GM12874 (cell line): Measurements from ENCODE around the gene IL3.

Experiments
- TF ChIP-seq, protein P1 (sequence below): IDR thresholded peaks from 2 replicates; pipeline ENCODE4 v1.5.1; 2011; ENCODE audit warnings: low read depth, mild to moderate bottlenecking, control low read depth, low read length, moderate library complexity; ENCODE audit not compliant: insufficient read depth

Gene IL3

DNA sequence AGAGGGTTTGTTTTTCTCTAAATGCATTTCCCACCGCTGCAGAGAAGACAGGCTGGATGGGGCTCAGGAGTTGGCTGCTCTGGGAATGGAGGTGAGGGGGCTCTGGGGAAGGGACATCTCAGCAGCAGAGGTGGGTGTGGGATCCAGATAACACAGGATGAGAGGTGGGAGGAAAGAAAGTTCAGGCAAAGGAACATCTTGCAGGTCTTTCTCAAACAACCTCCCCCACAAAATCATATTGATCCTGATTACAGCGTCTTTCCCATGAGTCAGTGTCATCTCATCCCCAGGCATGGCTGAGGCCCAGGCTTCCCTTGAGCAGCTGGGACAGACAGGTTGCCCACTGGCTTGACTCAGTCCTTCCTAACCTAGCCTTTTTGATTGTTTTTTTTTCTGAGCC, 37.7 kb upstream of the IL3 start:
- TF ChIP-seq, protein P1, sequence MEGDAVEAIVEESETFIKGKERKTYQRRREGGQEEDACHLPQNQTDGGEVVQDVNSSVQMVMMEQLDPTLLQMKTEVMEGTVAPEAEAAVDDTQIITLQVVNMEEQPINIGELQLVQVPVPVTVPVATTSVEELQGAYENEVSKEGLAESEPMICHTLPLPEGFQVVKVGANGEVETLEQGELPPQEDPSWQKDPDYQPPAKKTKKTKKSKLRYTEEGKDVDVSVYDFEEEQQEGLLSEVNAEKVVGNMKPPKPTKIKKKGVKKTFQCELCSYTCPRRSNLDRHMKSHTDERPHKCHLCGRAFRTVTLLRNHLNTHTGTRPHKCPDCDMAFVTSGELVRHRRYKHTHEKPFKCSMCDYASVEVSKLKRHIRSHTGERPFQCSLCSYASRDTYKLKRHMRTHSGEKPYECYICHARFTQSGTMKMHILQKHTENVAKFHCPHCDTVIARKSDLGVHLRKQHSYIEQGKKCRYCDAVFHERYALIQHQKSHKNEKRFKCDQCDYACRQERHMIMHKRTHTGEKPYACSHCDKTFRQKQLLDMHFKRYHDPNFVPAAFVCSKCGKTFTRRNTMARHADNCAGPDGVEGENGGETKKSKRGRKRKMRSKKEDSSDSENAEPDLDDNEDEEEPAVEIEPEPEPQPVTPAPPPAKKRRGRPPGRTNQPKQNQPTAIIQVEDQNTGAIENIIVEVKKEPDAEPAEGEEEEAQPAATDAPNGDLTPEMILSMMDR: no peak

DNA sequence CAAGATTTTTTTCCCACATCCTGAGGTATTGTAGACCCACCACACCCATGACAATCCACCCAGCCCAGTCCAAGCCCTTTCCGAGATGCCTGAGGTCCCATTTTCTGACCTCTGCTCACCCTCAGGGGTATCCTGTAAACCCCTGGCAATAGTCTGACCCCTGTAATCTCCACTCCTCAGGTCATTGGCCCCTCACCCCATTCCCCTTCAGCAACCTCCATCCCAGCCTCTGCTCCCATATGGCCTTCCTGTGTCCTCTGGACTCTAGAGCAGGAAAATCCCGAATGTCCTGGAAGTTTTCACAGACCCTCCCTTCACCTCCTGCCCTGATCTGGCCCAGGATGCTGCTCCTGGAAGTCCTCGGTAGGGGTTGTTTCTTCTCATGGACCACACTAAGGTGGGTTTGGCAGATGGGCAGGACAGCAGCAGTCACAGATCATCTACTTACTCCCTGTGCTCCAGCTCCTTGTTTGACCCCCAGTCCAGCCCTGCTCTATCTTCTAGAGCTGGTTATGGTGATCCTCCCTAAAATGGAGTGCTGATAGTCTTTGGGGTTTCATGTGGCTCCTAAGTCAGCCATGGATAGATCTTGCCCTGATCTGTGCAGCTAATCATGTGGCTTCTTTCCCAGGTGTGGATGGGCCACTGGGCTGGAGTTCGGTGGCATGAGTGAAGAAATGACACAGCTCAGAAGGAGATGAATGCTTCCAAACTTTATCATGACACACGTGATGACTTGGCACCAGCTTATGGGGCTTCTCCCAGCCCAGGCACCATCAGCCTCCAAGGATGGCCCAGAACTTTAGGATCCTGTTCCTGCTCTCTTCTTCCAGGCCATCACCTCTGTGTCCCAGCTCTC, 37.0 kb upstream of the IL3 start:
- TF ChIP-seq, protein P1: no peak

DNA sequence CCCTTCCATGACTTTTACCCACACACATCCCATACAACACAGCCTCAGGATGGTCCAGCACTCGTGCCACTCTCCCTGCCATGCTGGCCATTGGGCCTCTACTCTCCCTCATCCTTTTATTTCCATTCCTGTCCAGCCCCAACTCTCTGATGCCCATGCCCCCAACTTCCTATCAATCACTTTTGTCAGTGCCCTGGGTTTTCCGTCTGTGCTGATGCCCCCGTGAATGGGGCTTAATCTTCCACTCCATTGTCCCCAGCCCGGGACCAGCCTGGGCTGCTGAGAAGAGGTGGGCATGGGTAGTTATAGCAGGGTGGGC, 36.4 kb upstream of the IL3 start:
- TF ChIP-seq, protein P1: no peak

DNA sequence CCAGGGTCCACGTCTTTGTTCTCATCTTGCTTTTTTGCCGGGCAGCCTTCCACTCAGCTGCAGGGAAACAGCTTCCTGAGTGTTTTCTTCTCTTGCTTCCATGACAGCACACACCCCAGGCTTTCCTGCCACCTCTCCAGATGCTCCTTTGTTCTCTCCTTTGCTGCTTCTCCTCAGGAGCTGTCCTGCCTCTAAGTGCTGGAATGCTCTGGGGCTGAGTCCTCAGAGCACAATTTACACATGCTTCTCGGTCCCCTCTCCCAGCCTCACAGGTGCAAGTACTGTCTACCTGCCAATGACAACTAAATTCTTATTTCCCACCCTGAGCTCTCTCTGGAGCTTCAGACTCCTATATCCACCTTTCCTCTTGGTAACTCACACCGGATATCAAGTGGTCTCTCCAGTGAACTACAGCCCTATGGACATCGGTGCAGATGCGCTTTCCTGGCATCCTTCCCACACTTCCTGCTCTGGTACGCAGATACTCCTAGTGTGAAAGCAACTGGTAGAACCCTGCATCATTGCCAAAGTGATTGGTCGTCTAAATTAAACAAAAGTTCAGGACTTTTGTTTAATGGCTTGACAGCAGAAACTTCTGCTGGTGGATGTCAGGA, 35.6 kb upstream of the IL3 start:
- TF ChIP-seq, protein P1: no peak

DNA sequence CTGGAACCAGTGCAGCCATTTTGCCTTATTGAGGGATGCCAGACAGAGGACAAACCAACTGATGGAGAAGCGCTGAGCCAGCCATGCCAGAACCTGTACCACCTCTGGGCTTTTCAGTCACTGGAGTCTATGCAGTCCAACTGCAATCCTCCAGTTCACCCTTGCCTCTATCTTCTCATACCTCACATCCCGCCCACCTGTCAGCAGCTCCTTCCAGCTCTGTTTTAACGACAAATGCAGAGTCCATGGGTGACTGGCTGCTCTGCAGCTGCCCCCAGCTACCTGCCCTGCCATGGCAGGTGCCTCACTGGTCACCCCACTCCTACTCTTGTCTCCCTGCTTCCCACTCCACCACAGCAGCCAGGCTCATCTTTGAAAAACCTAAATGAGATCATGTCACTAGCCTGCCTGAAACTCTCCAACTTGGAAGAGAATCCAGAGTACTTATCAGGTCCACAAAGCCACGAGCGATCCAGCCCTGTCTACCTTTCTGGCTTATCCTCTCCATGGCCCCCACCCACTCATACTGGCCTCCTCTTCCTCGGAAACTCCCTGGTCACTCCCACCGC, 35.0 kb upstream of the IL3 start:
- TF ChIP-seq, protein P1: no peak

DNA sequence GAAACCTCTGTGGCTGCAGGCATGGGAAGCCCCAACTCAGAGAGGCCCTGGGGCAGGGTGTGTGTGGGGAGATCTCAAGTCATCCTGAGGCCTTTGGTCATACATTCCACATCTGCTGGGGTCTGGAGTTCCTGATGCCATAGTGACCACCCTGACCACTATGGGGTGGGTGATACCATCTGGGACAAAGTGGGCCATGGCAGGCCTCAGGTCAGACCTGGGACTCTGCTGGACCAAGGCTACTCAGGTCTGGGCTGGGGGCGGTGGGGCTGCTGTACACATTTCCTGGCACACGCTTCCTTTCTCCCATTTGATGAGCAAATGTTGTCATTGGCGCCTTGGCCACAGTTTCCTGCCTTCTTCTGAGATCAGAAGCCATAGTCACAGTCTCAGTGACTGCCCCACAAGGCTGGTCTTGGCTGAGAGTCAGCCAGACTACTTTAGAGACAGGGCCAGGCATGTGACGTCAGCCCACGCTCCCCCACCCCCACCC, 33.9 kb upstream of the IL3 start:
- TF ChIP-seq, protein P1: no peak

DNA sequence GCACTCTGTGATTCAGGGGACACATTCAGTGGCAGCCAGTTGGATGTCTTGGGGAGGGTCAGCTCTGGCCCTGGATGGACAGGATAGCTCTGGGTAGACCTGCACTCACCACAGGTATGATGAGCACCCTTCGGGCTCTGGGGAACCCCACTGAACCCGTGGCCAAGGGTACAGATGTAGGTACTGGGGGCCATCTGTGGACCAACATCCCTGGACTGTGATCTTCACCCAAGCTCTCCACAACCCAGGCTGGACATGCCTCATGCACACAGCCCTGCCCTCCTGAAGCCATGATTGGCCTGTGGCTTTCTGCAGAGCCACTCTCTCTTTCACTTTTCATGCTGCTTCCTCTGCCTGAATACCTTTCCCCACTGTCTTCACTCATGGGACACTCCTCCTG, 33.4 kb upstream of the IL3 start:
- TF ChIP-seq, protein P1: no peak
